ENCODE data around the gene LRFN3.

GRCh38 chr19:35938282-35939224 lies 2.4 kb downstream of the LRFN3 start:
- TF ChIP-seq CTCF (IDR thresholded peaks at IDR 0.05): no peak
- TF ChIP-seq EP300 (IDR thresholded peaks at IDR 0.05; ENCODE audit: low read depth): no peak
- no peak for TF ChIP-seq POLR2A (IDR thresholded peaks at IDR 0.05)

Measured in transverse colon (tissue), 3 donors.